Mammary epithelial cell (primary cell): Measurements from ENCODE around the gene HOXB2.

Experiments used
- CTCF ChIP-seq, 2 donors: IDR thresholded peaks in 1 of 2; conservative IDR thresholded peaks in 1 of 2; 2 replicates each; pipeline ENCODE4 v1.5.1; 2011 to 2012; ENCODE audit warnings: inconsistent platforms in 2 of 2, low read length in 2 of 2, mild to moderate bottlenecking in 2 of 2, control low read depth in 1 of 2, low read depth in 1 of 2; ENCODE audit not compliant: insufficient read depth in 1 of 2; ENCODE audit errors: extremely low read depth in 1 of 2
- EZH2 ChIP-seq: IDR thresholded peaks from 2 replicates; pipeline ENCODE4 v1.6.1; 2012; ENCODE audit warnings: low read length, inconsistent platforms, borderline replicate concordance

GRCh38 chr17:48562934-48563333 is 18.0 kb upstream of the HOXB2 start:
- TF ChIP-seq CTCF (conservative IDR thresholded peaks at IDR 0.05 in 1 of 2, IDR thresholded peaks at IDR 0.05 in 1 of 2; ENCODE audit: extremely low read depth in 1 of 2, insufficient read depth in 1 of 2, low read depth in 1 of 2, low read length in 2 of 2): no peak
- TF ChIP-seq EZH2: no peak
